WTC11 (cell line): ENCODE measurements around the gene ZSWIM3. TPM values are rescaled to one million over a fixed set of nuclear protein-coding genes. Genes with fewer than 3 reads are reported as not detected.

Experiments used
- ATAC-seq: fragments of 200-7000 bp; cut with Tn5 transposase; 2 replicates; pipeline ENCODE4 v1.10.0; 2021; ENCODE audit warnings: mild to moderate bottlenecking, moderate library complexity
- CTCF ChIA-PET: fragments of 300-600 bp; sonication (Branson Sonifier 250); formaldehyde crosslinking; loops from one replicate; lab custom pipeline; 2021; ENCODE audit warnings: antibody characterized with exemption; lab: Charles Lee
- POLR2A ChIA-PET: fragments of 350-600 bp; sonication (Branson Sonifier 250); formaldehyde crosslinking; loops from one replicate; lab custom pipeline; 2021; ENCODE audit warnings: antibody characterized with exemption; lab: Charles Lee
- DNase-seq: peaks from one replicate; pipeline ENCODE4 v3.0.0; 2021; ENCODE audit warnings: low spot score
- H3K27ac Mint-ChIP-seq: 2 replicates; pipeline ENCODE4 v1.8.0; 2021; ENCODE audit warnings: mixed read lengths
- H3K27me3 Mint-ChIP-seq: 2 replicates; pipeline ENCODE4 v1.8.0; 2021; ENCODE audit warnings: low read depth, mild to moderate bottlenecking, moderate library complexity, mixed read lengths
- H3K36me3 Mint-ChIP-seq: 2 replicates; pipeline ENCODE4 v1.8.0; 2021; ENCODE audit warnings: mixed read lengths
- H3K4me1 Mint-ChIP-seq: 2 replicates; pipeline ENCODE4 v1.8.0; 2022; ENCODE audit warnings: mixed read lengths
- H3K4me3 Mint-ChIP-seq: 2 replicates; pipeline ENCODE4 v1.8.0; 2021; ENCODE audit warnings: mild to moderate bottlenecking, moderate library complexity, mixed read lengths
- H3K9me3 Mint-ChIP-seq: 2 replicates; pipeline ENCODE4 v1.8.0; 2021; ENCODE audit warnings: mixed read lengths
- ATF2 ChIP-seq: sonication (generic); formaldehyde crosslinking; IDR thresholded peaks from 2 replicates; pipeline ENCODE4 v1.8.1; 2022; ENCODE audit warnings: low read depth, missing genetic modification reagents, borderline replicate concordance
- ATF3 ChIP-seq: sonication (generic); formaldehyde crosslinking; conservative IDR thresholded peaks from 2 replicates; pipeline ENCODE4 v1.8.1; 2022; ENCODE audit warnings: mild to moderate bottlenecking, missing genetic modification reagents
- EMX1 ChIP-seq: fragments of 250-450 bp; sonication (Bioruptor Pico); IDR thresholded peaks from 2 replicates; pipeline ENCODE4 v1.8.0; 2021; ENCODE audit warnings: mild to moderate bottlenecking
- ESRRA ChIP-seq: sonication (generic); formaldehyde crosslinking; IDR thresholded peaks from 2 replicates; pipeline ENCODE4 v1.8.1; 2022; ENCODE audit warnings: mild to moderate bottlenecking, missing genetic modification reagents, borderline replicate concordance
- ETV6 ChIP-seq: sonication (generic); formaldehyde crosslinking; IDR thresholded peaks from 2 replicates; pipeline ENCODE4 v1.8.1; 2022; ENCODE audit warnings: mild to moderate bottlenecking, missing genetic modification reagents
- FOXK1 ChIP-seq: sonication (generic); formaldehyde crosslinking; IDR thresholded peaks from 2 replicates; pipeline ENCODE4 v1.8.0; 2022; ENCODE audit warnings: mild to moderate bottlenecking, moderate library complexity, missing genetic modification reagents
- HMGXB4 ChIP-seq: sonication (generic); formaldehyde crosslinking; IDR thresholded peaks from 2 replicates; pipeline ENCODE4 v1.8.1; 2023; ENCODE audit warnings: mild to moderate bottlenecking, moderate library complexity, missing genetic modification reagents
- IRF2 ChIP-seq: sonication (generic); formaldehyde crosslinking; IDR thresholded peaks from 2 replicates; pipeline ENCODE4 v1.8.0; 2022; ENCODE audit warnings: low read depth, missing genetic modification reagents, borderline replicate concordance
- KAT7 ChIP-seq: sonication (generic); formaldehyde crosslinking; IDR thresholded peaks from 2 replicates; pipeline ENCODE4 v1.8.1; 2023; ENCODE audit warnings: missing genetic modification reagents, mild to moderate bottlenecking, borderline replicate concordance
- PRRX2 ChIP-seq: fragments of 250-450 bp; sonication (Bioruptor Pico); IDR thresholded peaks from 2 replicates; pipeline ENCODE4 v1.8.0; 2021; ENCODE audit warnings: mild to moderate bottlenecking
- SMAD4 ChIP-seq: sonication (generic); formaldehyde crosslinking; IDR thresholded peaks from 2 replicates; pipeline ENCODE4 v1.8.0; 2022; ENCODE audit warnings: mild to moderate bottlenecking, missing genetic modification reagents
- TEAD1 ChIP-seq: sonication (generic); formaldehyde crosslinking; IDR thresholded peaks from 2 replicates; pipeline ENCODE4 v1.8.0; 2022; ENCODE audit warnings: mild to moderate bottlenecking, missing genetic modification reagents
- ZNF121 ChIP-seq: sonication (generic); formaldehyde crosslinking; IDR thresholded peaks from 2 replicates; pipeline ENCODE4 v1.8.0; 2023; ENCODE audit warnings: missing genetic modification reagents
- ZNF138 ChIP-seq: sonication (generic); formaldehyde crosslinking; conservative IDR thresholded peaks from 2 replicates; pipeline ENCODE4 v1.8.1; 2022; ENCODE audit warnings: mild to moderate bottlenecking, moderate library complexity, missing genetic modification reagents
- ZNF263 ChIP-seq: sonication (generic); formaldehyde crosslinking; IDR thresholded peaks from 2 replicates; pipeline ENCODE4 v1.8.1; 2022; ENCODE audit warnings: low read depth, mild to moderate bottlenecking, moderate library complexity, missing genetic modification reagents
- ZNF396 ChIP-seq: fragments of 250-450 bp; sonication (Bioruptor Pico); IDR thresholded peaks from 2 replicates; pipeline ENCODE4 v1.8.0; 2021; ENCODE audit warnings: mild to moderate bottlenecking, moderate library complexity, borderline replicate concordance
- ZNF512 ChIP-seq: sonication (generic); formaldehyde crosslinking; IDR thresholded peaks from 2 replicates; pipeline ENCODE4 v1.8.1; 2022; ENCODE audit warnings: missing genetic modification reagents, borderline replicate concordance
- ZSCAN18 ChIP-seq: fragments of 250-450 bp; sonication (Bioruptor Pico); IDR thresholded peaks from 2 replicates; pipeline ENCODE4 v2.1.2; 2022; ENCODE audit warnings: mild to moderate bottlenecking, moderate library complexity
- total RNA-seq: library from RNA; stranded (reverse); gene quantifications from 3 replicates; pipeline ENCODE4 v1.2.3, GENCODE V29; 2021
- TF ChIP-seq, protein P1 (sequence below): fragments of 250-450 bp; sonication (Bioruptor Pico); conservative IDR thresholded peaks from 2 replicates; pipeline ENCODE4 v1.9.0; 2021; ENCODE audit warnings: mild to moderate bottlenecking
- TF ChIP-seq, protein P2 (sequence below): sonication (generic); formaldehyde crosslinking; IDR thresholded peaks from 2 replicates; pipeline ENCODE4 v1.8.1; 2023; ENCODE audit warnings: mild to moderate bottlenecking, missing genetic modification reagents

The ZSWIM3 gene
- total RNA-seq, 1 experiment from 2014 or later = 3.4 TPM

GRCh38 chr20:45896641-45897161 lies 39.3 kb downstream of the ZSWIM3 start:
- ChIA-PET CTCF (no interaction called here), POLR2A (no interaction called here)
- Mint-ChIP-seq H3K9me3 (no peaks in the 10 kb centered on the region), H3K4me1 (peaks cover 6% of the 10 kb centered on the region), H3K36me3 (peaks cover 23% of the 10 kb centered on the region), H3K27ac (no peak overlapping the region), H3K27me3 (no peaks in the 10 kb centered on the region)
- no peak for TF ChIP-seq ESRRA
- TF ChIP-seq SMAD4 (CRISPR knock-in tag) = no peak
- TF ChIP-seq, protein P1, sequence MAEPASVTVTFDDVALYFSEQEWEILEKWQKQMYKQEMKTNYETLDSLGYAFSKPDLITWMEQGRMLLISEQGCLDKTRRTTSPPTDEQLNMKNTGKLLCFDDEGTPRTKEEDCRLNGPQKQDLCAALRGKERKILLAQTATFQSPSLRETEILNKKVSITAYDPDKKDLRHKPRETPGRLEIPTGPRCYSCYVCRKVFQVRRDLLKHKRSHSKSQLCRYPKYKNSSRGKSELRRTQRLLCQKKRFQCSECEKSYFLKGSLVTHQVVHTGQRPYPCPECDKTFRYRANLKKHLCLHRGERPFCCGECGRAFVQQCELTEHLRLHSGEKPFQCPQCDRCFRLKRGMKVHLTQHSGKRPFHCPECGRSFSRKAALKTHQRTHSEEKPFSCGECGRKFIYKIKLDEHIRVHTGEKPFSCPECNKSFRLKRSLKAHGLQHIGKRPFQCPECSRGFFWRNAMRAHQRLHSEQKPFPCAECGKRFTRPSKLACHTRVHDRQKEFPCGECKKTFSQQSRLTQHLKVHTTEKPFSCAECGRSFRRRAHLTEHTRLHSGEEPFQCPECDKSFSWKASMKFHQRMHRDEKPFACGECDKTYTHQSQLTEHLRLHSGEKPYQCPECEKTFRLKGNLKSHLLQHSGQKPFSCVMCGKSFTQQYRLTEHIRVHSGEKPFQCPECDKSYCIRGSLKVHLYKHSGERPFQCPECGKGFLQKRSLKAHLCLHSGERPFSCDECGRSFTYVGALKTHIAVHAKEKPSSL = no peak
- no peak for TF ChIP-seq KAT7 (CRISPR knock-in tag)
- TF ChIP-seq ZNF263 (CRISPR knock-in tag) = no peak
- no peak for TF ChIP-seq ATF3 (CRISPR knock-in tag)
- TF ChIP-seq ZNF138 (CRISPR knock-in tag) = no peak
- no peak for TF ChIP-seq HMGXB4 (CRISPR knock-in tag)
- TF ChIP-seq EMX1 (CRISPR knock-in tag) = no peak
- TF ChIP-seq ZNF396 (CRISPR knock-in tag) = no peak
- no peak for TF ChIP-seq ZNF512
- TF ChIP-seq PRRX2 (CRISPR knock-in tag) = no peak
- TF ChIP-seq ZNF121 = no peak
- TF ChIP-seq IRF2 = no peak
- TF ChIP-seq, all 79 proteins: peak for 0
- DNase-seq (no peak), ATAC-seq (no peak)
- H3K4me3 Mint-ChIP-seq = no peak overlapping the region

GRCh38 chr20:45897289-45897688 lies 39.9 kb downstream of the ZSWIM3 start:
- POLR2A ChIA-PET = no interaction called here
- H3K4me1 Mint-ChIP-seq = peaks cover 2% of the 10 kb centered on the region
- no peaks in the 10 kb centered on the region for H3K27me3 Mint-ChIP-seq
- CTCF ChIA-PET = no interaction called here
- H3K36me3 Mint-ChIP-seq = peaks cover 28% of the 10 kb centered on the region
- H3K27ac Mint-ChIP-seq = no peak overlapping the region
- H3K4me3 Mint-ChIP-seq = no peak overlapping the region
- ATAC-seq (no peak), DNase-seq (no peak)
- TF ChIP-seq ZSCAN18 (no peak), ZNF512 (no peak), ATF2 (CRISPR knock-in tag) (no peak), ETV6 (CRISPR knock-in tag) (no peak), FOXK1 (CRISPR knock-in tag) (no peak), TEAD1 (CRISPR knock-in tag) (no peak)
- TF ChIP-seq, protein P2, sequence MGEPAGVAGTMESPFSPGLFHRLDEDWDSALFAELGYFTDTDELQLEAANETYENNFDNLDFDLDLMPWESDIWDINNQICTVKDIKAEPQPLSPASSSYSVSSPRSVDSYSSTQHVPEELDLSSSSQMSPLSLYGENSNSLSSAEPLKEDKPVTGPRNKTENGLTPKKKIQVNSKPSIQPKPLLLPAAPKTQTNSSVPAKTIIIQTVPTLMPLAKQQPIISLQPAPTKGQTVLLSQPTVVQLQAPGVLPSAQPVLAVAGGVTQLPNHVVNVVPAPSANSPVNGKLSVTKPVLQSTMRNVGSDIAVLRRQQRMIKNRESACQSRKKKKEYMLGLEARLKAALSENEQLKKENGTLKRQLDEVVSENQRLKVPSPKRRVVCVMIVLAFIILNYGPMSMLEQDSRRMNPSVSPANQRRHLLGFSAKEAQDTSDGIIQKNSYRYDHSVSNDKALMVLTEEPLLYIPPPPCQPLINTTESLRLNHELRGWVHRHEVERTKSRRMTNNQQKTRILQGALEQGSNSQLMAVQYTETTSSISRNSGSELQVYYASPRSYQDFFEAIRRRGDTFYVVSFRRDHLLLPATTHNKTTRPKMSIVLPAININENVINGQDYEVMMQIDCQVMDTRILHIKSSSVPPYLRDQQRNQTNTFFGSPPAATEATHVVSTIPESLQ (CRISPR knock-in tag) = no peak
- no peaks in the 10 kb centered on the region for H3K9me3 Mint-ChIP-seq
